PC-9 (cell line): Measurements from ENCODE around the gene ARHGEF7. TPM values are rescaled to one million over a fixed set of nuclear protein-coding genes. Genes with fewer than 3 reads are reported as not detected.

Experiments used
- BruUV-seq: library from RNA; stranded (reverse); fragments of 400-500 nt; replicated peaks from 2 replicates; lab custom pipeline; 2021; lab: Mats Ljungman, UMichigan
- CTCF ChIA-PET: fragments of 300-600 bp; sonication (Branson Sonifier 250); formaldehyde crosslinking; loops from one replicate; lab custom pipeline; 2022; ENCODE audit warnings: antibody characterized with exemption; lab: Charles Lee
- POLR2A ChIA-PET: fragments of 300-600 bp; sonication (Branson Sonifier 250); formaldehyde crosslinking; loops from one replicate; lab custom pipeline; 2022; ENCODE audit warnings: antibody characterized with exemption; ENCODE audit not compliant: unreplicated experiment; lab: Charles Lee
- DNase-seq, 2 experiments: peaks; one replicate each; pipeline versions ENCODE4 v3.0.0 to v3.0.0-alpha.2; 2015 to 2022; ENCODE audit warnings: mixed read lengths in 1 of 2
- H2AFZ ChIP-seq: fragments of 200-600 bp; sonication (generic); 2 replicates; pipeline ENCODE4 v1.8.1; 2017; ENCODE audit warnings: antibody characterized with exemption
- H3F3A ChIP-seq: fragments of 200-600 bp; sonication (generic); 2 replicates; pipeline ENCODE4 v1.8.1; 2017; ENCODE audit warnings: antibody characterized with exemption, mild to moderate bottlenecking, low read depth; ENCODE audit not compliant: insufficient read depth
- H3K27ac ChIP-seq: fragments of 200-600 bp; sonication (generic); 2 replicates; pipeline ENCODE4 v1.6.1; 2016; ENCODE audit warnings: mixed run types
- H3K27me3 ChIP-seq: fragments of 200-600 bp; sonication (generic); 2 replicates; pipeline ENCODE4 v1.6.1; 2016; ENCODE audit warnings: low read depth, mixed run types; ENCODE audit not compliant: insufficient read depth
- H3K36me3 ChIP-seq: fragments of 200-600 bp; sonication (generic); 2 replicates; pipeline ENCODE4 v1.6.1; 2016; ENCODE audit warnings: low read depth, mixed run types
- H3K4me1 ChIP-seq: fragments of 200-600 bp; sonication (generic); replicated peaks from 2 replicates; pipeline ENCODE4 v1.6.1; 2016; ENCODE audit warnings: mixed run types; ENCODE audit not compliant: insufficient read depth
- H3K4me2 ChIP-seq: fragments of 200-600 bp; sonication (generic); 2 replicates; pipeline ENCODE4 v1.6.1; 2017; ENCODE audit warnings: mixed run types
- H3K4me3 ChIP-seq: fragments of 200-600 bp; sonication (generic); 2 replicates; pipeline ENCODE4 v1.6.1; 2016; ENCODE audit warnings: mixed run types
- H3K79me2 ChIP-seq: fragments of 200-600 bp; sonication (generic); 2 replicates; pipeline ENCODE4 v1.6.1; 2017; ENCODE audit warnings: low read depth, mixed run types
- H3K9me2 ChIP-seq: fragments of 200-600 bp; sonication (generic); 2 replicates; pipeline ENCODE4 v1.8.1; 2017; ENCODE audit warnings: mild to moderate bottlenecking; ENCODE audit not compliant: insufficient read depth
- H3K9me3 ChIP-seq: fragments of 200-600 bp; sonication (generic); 2 replicates; pipeline ENCODE4 v1.8.1; 2016; ENCODE audit warnings: low read depth; ENCODE audit not compliant: insufficient read depth
- H4K20me1 ChIP-seq: fragments of 200-600 bp; sonication (generic); 2 replicates; pipeline ENCODE4 v1.8.1; 2017; ENCODE audit not compliant: insufficient read depth
- EZH2 ChIP-seq: fragments of 200-600 bp; sonication (generic); IDR thresholded peaks from 2 replicates; pipeline ENCODE4 v1.8.0; 2017; ENCODE audit warnings: antibody characterized with exemption, low read depth
- intact Hi-C: fragments of 100-400 bp; cut with micrococcal nuclease; formaldehyde crosslinking; loops from one replicate; pipeline ENCODE4 v1.10.0; 2022; ENCODE audit not compliant: unreplicated experiment
- total RNA-seq: library from RNA; stranded (reverse); gene quantifications from 2 replicates; pipeline ENCODE4 v1.2.3, GENCODE V29; 2021
- TF ChIP-seq, protein P1 (sequence below): fragments of 200-600 bp; sonication (generic); conservative IDR thresholded peaks from 2 replicates; pipeline ENCODE4 v1.6.1; 2017; ENCODE audit warnings: mixed run types, antibody characterized with exemption, mild to moderate bottlenecking, moderate library complexity

ARHGEF7 gene
- total RNA-seq, 1 experiment from 2014 or later: 37.0 TPM

DNA sequence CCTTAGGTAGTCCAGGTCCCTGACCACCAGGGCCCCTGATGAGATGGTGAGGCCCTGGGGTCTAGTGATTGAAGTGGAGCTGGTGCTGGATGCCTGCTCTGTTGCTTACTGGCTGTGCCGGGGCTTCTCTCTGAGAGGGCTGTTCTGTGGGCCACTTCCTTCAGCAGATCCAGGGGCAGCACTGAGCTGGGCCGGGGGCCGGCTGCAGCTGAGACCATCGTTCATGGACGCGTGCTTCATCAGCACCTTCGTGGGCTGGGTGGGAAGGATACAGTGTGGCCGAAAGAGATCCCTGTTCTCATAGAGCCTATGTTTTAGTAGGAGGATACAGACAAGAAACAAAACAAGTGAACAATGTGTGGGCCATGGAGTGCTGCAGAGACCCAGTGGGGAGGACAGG, 172.1 kb downstream of the ARHGEF7 start:
- Histone ChIP-seq H3K27me3 (no peaks in the 10 kb centered on the region), H3K36me3 (0 out of 2 replicates have a peak, but pooled peaks cover 5% of the 10 kb centered on the region), H3K9me3 (no peaks in the 10 kb centered on the region), H3K4me2 (no peak overlapping the region), H2AFZ (no peak overlapping the region), H4K20me1 (no peaks in the 10 kb centered on the region), H3F3A (no peaks in the 10 kb centered on the region), H3K27ac (no peak overlapping the region), H3K9me2 (no peaks in the 10 kb centered on the region), H3K4me3 (no peak overlapping the region), H3K79me2 (no peaks in the 10 kb centered on the region), H3K4me1 (no peaks in the 10 kb centered on the region)
- no peak for DNase-seq
- no peak for TF ChIP-seq EZH2
- TF ChIP-seq, protein P1, sequence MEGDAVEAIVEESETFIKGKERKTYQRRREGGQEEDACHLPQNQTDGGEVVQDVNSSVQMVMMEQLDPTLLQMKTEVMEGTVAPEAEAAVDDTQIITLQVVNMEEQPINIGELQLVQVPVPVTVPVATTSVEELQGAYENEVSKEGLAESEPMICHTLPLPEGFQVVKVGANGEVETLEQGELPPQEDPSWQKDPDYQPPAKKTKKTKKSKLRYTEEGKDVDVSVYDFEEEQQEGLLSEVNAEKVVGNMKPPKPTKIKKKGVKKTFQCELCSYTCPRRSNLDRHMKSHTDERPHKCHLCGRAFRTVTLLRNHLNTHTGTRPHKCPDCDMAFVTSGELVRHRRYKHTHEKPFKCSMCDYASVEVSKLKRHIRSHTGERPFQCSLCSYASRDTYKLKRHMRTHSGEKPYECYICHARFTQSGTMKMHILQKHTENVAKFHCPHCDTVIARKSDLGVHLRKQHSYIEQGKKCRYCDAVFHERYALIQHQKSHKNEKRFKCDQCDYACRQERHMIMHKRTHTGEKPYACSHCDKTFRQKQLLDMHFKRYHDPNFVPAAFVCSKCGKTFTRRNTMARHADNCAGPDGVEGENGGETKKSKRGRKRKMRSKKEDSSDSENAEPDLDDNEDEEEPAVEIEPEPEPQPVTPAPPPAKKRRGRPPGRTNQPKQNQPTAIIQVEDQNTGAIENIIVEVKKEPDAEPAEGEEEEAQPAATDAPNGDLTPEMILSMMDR: no peak
- BruUV-seq: no TSS peak
- ChIA-PET POLR2A (interaction anchor here (0.6 kb wide), 1 partner anchor 379 kb away, joined by 5 read pairs; no protein-coding TSS in a partner anchor), CTCF (no interaction called here)
- intact Hi-C loops: no loop called here

GRCh38 chr13:111288276-111288675, 173.2 kb downstream of the ARHGEF7 start:
- CTCF ChIA-PET: no interaction called here
- H3F3A ChIP-seq: no peaks in the 10 kb centered on the region
- H3K36me3 ChIP-seq: 0 out of 2 replicates have a peak, but pooled peaks cover 5% of the 10 kb centered on the region
- no peak for DNase-seq
- H4K20me1 ChIP-seq: no peaks in the 10 kb centered on the region
- POLR2A ChIA-PET: interaction anchor here (0.6 kb wide), 1 partner anchor 235 kb away, joined by 7 read pairs; no protein-coding TSS in a partner anchor
- no peaks in the 10 kb centered on the region for H3K27me3 ChIP-seq
- H3K27ac ChIP-seq: no peak overlapping the region
- no peaks in the 10 kb centered on the region for H3K4me1 ChIP-seq
- intact Hi-C loops: no loop called here
- no peaks in the 10 kb centered on the region for H3K79me2 ChIP-seq
- H3K4me3 ChIP-seq: no peak overlapping the region
- H2AFZ ChIP-seq: no peak overlapping the region
- H3K9me3 ChIP-seq: no peaks in the 10 kb centered on the region
- no peaks in the 10 kb centered on the region for H3K9me2 ChIP-seq
- TF ChIP-seq EZH2: no peak
- TF ChIP-seq, protein P1: no peak
- BruUV-seq: no TSS peak
- H3K4me2 ChIP-seq: no peak overlapping the region

DNA sequence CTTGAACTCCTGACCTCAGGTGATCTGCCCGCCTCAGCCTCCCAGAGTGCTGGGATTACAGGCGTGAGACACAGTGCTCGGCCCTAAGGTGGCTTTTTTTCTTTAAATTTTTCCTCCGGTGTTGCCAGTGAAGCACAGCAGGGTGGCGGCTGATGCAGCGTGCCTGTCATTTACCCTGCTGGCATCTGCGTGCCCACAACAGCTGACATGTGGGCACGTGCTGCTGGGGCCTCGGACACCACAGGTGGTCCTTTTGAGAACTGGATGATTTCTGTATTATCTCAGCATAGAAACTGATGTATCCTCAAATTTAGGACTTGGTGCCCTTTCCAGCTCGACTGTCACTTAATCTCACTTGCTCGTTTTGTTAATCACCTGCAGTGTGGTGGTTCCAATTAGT, 174.1 kb downstream of the ARHGEF7 start:
- Histone ChIP-seq H3F3A (no peaks in the 10 kb centered on the region), H3K27ac (no peak overlapping the region), H4K20me1 (no peaks in the 10 kb centered on the region), H3K9me3 (no peaks in the 10 kb centered on the region), H3K4me3 (no peak overlapping the region), H3K27me3 (no peaks in the 10 kb centered on the region), H3K9me2 (no peaks in the 10 kb centered on the region), H3K4me1 (no peaks in the 10 kb centered on the region), H3K36me3 (0 out of 2 replicates have a peak, but pooled peaks cover 5% of the 10 kb centered on the region), H3K4me2 (no peak overlapping the region), H2AFZ (no peak overlapping the region), H3K79me2 (no peaks in the 10 kb centered on the region)
- ChIA-PET CTCF (no interaction called here), POLR2A (no interaction called here)
- intact Hi-C loops: no loop called here
- DNase-seq: no peak
- TF ChIP-seq EZH2: no peak
- TF ChIP-seq, protein P1: no peak
- no TSS peak for BruUV-seq
